ENCODE data around the gene PTPRJ. TPM values are rescaled to one million over a fixed set of nuclear protein-coding genes. Genes with fewer than 3 reads are reported as not detected.

PTPRJ gene
- total and polyA plus RNA-seq, 2 of the 4 experiments (the other 2 are of a cell fraction): 5.6 to 14.9 TPM

DNA sequence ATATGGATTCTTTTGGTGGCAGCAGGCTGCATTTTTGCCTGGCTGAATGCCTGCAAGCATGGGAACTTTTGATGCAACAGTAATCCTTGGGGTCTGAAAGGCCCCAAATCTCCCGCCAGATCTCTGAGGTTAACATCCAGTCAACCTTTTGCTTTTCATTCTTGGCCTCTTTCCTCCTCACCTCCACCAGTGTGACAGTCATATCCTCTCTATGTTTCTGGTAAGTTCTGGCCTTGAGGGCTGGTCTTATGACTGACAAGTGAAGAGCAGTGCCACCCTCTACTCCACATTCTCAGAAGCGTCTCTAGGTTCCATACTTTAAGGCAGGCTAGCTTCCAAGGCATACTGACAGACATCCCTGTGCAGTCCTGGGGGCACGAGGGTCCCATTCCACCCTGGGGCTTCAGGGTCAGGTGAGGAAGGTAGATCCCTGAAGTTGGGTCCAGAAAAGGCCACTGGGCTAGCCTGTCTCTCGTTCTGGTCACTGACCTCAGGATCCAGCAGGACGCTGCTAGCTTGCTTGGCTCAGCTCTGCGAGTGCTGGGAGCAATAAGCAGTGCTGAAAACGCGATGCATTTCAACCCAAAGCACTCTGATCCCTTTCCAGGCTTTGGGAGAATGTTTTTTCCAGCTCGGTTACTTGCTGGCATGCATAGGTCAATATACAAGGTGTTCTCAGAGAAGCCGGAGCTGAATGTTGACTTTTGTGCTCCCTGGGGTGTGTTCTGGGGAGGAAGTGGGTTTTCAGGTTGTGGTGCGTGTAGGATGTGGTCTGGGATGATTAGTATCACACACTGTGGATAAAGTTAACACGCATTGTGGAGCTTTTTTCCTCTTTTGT, 75.2 kb downstream of the PTPRJ start:
- Histone ChIP-seq H3K4me1 (ENCODE audit: control insufficient read depth, insufficient read depth, low read length) (peaks cover 22% of the 10 kb centered on the region), H3K36me3 (ENCODE audit: control insufficient read depth, insufficient read depth, low read length) (no peaks in the 10 kb centered on the region), H2AK9ac (replicated peaks; ENCODE audit: low read depth, low read length, poor library complexity) (no peak overlapping the region), H3K9me3 (ENCODE audit: control insufficient read depth, insufficient read depth, low read length) (no peaks in the 10 kb centered on the region), H3K4ac (ENCODE audit: low read depth, low read length) (no peak overlapping the region; the same call in 1 of the 2 replicates), H3K4me3 (ENCODE audit: insufficient read depth, low read depth, low read length) (no peak overlapping the region), H3K27me3 (ENCODE audit: control insufficient read depth, insufficient read depth, low read length) (no peaks in the 10 kb centered on the region), H3K79me1 (ENCODE audit: low read depth in 1 of 2, low read length in 2 of 2) (peaks cover 45 to 73% of the 10 kb centered on the region in 2 experiments), H3K18ac (ENCODE audit: low read depth, low read length) (peak overlapping the region; percentile 11; the same call in 1 of the 2 replicates), H2BK5ac (ENCODE audit: low read depth, low read length, poor library complexity, severe bottlenecking) (no peak overlapping the region), H2AFZ (replicated peaks; ENCODE audit: low read length, poor library complexity) (no peak overlapping the region), H4K8ac (ENCODE audit: low read depth in 2 of 2, low read length in 2 of 2) (no peak overlapping the region), H3K9me1 (ENCODE audit: insufficient read depth, low read length) (peaks cover 31% of the 10 kb centered on the region), H3K4me2 (ENCODE audit: low read depth, low read length) (no peak overlapping the region), H3K27ac (ENCODE audit: insufficient read depth, low read length) (no peak overlapping the region), H2AK5ac (ENCODE audit: low read depth, low read length) (peak overlapping the region; percentile 41; the same call in 1 of the 2 replicates), H2BK15ac (ENCODE audit: low read depth, low read length) (peak overlapping the region; percentile 11; the same call in 1 of the 3 replicates), H3K14ac (replicated peaks; ENCODE audit: low read depth, low read length) (peak overlapping the region; percentile 54; the same call in 1 of the 2 replicates), H4K91ac (ENCODE audit: insufficient read depth, low read depth, low read length) (0 out of 2 replicates have a peak overlapping the region, but pooled peaks have one; percentile 34), H3K9ac (ENCODE audit: low read depth, low read length) (no peak overlapping the region), H4K20me1 (ENCODE audit: insufficient read depth, low read length) (peaks cover 24% of the 10 kb centered on the region; the same call in 1 of the 2 replicates), H4K5ac (ENCODE audit: low read depth, low read length) (no peak overlapping the region), H2BK120ac (ENCODE audit: low read depth, low read length) (peak overlapping the region; percentile 12), H3K23ac (ENCODE audit: low read depth, low read length) (peak overlapping the region; percentile 28), H2BK20ac (ENCODE audit: low read depth, low read length) (0 out of 2 replicates have a peak overlapping the region, but pooled peaks have one; percentile 1), H3K56ac (ENCODE audit: extremely low read depth, insufficient read depth, low read length) (no peak overlapping the region)
- ChIA-PET CTCF (interaction anchor here (0.7 to 1.4 kb wide), 3 partner anchors 8 to 12 kb away, joined by 3 to 4 read pairs (median 3); no protein-coding TSS in a partner anchor), POLR2A (ENCODE audit: unreplicated experiment) (interaction anchor here (0.5 kb wide), 1 partner anchor 9 kb away, joined by 17 read pairs; no protein-coding TSS in a partner anchor)
- in situ Hi-C loops (cut with MboI; ENCODE audit: low sequenced_read_pairs) (no loop called here), intact Hi-C loops (cut with micrococcal nuclease) (no loop called here), dilution Hi-C loops (cut with HindIII; ENCODE audit: low sequenced_read_pairs, unreplicated experiment) (no loop called here)
- WGBS, 2 experiments (ENCODE audit: extremely low coverage in 2 of 2, insufficient read length in 1 of 2): 76% methylated on average over 7 of the region's 12 CpGs; no CpG with 5 or more reads in 1 of the 2 experiments
- peak; percentile 47 for DNase-seq
- ATAC-seq (ENCODE audit: low read depth): no peak
- TF ChIP-seq FOS (IDR thresholded peaks at IDR 0.05; ENCODE audit: low read depth, low read length) (no peak), BHLHE40 (IDR thresholded peaks at IDR 0.05; ENCODE audit: low read depth, low read length) (no peak), CHD1 (IDR thresholded peaks at IDR 0.05; ENCODE audit: low read depth, low read length) (no peak), POLR2A (IDR thresholded peaks at IDR 0.05; ENCODE audit: low read depth, low read length) (no peak), NFE2L2 (IDR thresholded peaks at IDR 0.05; ENCODE audit: low read depth, low read length) (no peak), MXI1 (IDR thresholded peaks at IDR 0.05; ENCODE audit: borderline replicate concordance, low read depth, low read length) (no peak)
- TF ChIP-seq, protein P1, sequence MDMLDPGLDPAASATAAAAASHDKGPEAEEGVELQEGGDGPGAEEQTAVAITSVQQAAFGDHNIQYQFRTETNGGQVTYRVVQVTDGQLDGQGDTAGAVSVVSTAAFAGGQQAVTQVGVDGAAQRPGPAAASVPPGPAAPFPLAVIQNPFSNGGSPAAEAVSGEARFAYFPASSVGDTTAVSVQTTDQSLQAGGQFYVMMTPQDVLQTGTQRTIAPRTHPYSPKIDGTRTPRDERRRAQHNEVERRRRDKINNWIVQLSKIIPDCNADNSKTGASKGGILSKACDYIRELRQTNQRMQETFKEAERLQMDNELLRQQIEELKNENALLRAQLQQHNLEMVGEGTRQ (IDR thresholded peaks at IDR 0.05; ENCODE audit: low read depth, low read length): no peak
- TF ChIP-seq, protein P2, sequence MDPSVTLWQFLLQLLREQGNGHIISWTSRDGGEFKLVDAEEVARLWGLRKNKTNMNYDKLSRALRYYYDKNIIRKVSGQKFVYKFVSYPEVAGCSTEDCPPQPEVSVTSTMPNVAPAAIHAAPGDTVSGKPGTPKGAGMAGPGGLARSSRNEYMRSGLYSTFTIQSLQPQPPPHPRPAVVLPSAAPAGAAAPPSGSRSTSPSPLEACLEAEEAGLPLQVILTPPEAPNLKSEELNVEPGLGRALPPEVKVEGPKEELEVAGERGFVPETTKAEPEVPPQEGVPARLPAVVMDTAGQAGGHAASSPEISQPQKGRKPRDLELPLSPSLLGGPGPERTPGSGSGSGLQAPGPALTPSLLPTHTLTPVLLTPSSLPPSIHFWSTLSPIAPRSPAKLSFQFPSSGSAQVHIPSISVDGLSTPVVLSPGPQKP (IDR thresholded peaks at IDR 0.05; ENCODE audit: borderline replicate concordance, low read depth, low read length): no peak
- TF ChIP-seq, protein P3, sequence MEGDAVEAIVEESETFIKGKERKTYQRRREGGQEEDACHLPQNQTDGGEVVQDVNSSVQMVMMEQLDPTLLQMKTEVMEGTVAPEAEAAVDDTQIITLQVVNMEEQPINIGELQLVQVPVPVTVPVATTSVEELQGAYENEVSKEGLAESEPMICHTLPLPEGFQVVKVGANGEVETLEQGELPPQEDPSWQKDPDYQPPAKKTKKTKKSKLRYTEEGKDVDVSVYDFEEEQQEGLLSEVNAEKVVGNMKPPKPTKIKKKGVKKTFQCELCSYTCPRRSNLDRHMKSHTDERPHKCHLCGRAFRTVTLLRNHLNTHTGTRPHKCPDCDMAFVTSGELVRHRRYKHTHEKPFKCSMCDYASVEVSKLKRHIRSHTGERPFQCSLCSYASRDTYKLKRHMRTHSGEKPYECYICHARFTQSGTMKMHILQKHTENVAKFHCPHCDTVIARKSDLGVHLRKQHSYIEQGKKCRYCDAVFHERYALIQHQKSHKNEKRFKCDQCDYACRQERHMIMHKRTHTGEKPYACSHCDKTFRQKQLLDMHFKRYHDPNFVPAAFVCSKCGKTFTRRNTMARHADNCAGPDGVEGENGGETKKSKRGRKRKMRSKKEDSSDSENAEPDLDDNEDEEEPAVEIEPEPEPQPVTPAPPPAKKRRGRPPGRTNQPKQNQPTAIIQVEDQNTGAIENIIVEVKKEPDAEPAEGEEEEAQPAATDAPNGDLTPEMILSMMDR (conservative IDR thresholded peaks at IDR 0.05; ENCODE audit: low read depth, low read length): no peak
- no TSS peak for BruUV-seq (replicated peaks)
